ENCODE data around the gene MGST1.

Gene MGST1, protein sequence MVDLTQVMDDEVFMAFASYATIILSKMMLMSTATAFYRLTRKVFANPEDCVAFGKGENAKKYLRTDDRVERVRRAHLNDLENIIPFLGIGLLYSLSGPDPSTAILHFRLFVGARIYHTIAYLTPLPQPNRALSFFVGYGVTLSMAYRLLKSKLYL

GRCh38 chr12:16347391-16348298 lies at the start of gene MGST1:
Gene MGST1 (plus strand): TSS chr12:16347645. CDS start chr12:16354253, 6,608 bp downstream.
- peak; percentile 73 for DNase-seq

- no peak for DNase-seq
These were observed 48.0 kb upstream of the MGST1 start for GRCh38 chr12:16299403-16299802.

GRCh38 chr12:16300122-16300521 lies 47.3 kb upstream of the MGST1 start:
- no peak for DNase-seq

- no peak for DNase-seq
These were observed 46.7 kb upstream of the MGST1 start for GRCh38 chr12:16300736-16301135.

GRCh38 chr12:16303939-16304338 lies 43.5 kb upstream of the MGST1 start:
- DNase-seq: no peak

DNA sequence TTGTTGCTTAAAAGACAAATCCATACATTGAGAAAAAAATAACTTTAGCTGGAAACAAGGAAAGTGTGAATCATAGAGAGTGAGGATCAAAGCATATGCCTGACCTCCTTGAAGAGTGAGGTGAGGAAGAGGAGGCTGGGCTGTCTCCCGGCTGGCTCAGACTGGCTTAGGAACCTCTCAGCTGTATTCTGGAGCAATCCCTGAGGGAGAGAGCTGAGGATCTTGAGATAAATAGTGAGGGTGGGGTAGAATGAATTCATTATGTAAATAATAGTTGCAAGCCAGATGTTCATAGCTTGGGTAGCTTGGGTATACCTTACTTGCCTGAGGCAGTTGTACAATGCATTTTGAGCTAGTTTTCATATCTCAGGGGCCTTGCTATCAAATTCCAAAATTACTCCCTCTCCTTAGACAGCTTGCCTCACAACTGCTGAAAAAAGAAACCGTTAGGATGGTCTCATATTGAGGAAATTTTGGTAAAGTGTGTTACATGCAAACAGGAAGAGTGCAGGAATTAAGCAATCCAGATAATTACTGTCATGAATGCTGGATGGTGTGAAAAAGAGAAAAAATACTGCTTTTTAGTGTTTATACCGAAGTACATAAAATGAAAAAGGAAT lies 39.5 kb upstream of the MGST1 start:
- no peak for DNase-seq

GRCh38 chr12:16310934-16311333 lies 36.5 kb upstream of the MGST1 start:
- no peak for DNase-seq

DNA sequence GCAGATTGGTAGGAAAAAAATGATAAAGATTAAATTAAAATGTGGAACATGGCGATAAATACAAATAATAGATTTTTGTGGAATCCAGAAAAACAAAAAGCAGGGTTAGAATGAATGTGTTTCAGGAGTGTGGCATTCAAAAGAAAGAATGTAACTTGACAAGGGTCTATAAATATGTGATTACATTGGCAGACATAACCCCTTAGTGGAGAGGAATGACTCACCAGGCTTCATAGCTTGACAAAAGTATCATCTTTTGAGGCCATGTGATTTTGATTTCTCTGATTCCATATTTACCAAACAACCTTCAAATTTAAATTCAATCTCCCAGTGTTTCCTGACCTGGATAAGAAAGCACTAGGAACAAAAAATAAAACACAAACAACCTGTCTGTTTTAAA lies 24.4 kb upstream of the MGST1 start:
- no peak for DNase-seq

GRCh38 chr12:16323638-16324037 lies 23.8 kb upstream of the MGST1 start:
- DNase-seq: no peak

DNA sequence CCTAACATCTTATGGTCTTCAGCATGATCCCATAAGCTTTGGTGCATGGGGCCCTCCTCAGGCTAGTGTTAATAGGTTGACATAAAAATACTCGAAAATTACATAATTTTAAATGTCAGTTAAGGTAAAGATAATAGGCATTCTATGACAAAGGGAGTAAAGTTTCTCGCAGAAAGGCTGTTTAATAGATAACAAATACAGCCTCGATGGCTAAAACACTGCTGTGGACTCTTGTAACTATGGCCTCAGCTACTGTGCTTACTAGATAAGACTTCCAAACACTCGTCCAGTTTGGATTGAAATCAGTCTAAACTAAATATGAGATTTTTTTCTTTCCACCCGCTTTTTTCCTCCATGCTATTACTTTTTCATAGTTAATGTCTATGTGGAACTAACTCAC lies 23.2 kb upstream of the MGST1 start:
- DNase-seq: no peak

DNA sequence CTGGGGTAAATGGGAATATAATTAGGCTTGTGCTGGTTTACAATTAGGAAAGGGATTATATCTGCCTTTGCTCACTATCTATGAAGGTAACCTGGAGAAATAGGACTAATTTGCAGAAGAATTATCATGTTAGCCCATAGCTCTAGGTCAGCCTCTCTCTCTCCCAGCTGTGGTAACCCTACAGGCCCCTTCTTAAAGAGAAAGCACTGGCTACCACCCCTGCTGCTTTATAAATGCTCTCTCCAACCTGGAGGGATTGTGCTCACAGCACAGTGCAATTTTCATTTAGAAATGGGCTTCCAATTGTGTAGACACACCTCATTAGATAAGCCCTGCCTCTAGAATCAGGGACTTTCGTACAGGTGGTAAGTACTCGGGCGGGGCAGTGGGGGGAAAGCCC lies 22.7 kb upstream of the MGST1 start:
- DNase-seq: no peak

DNA sequence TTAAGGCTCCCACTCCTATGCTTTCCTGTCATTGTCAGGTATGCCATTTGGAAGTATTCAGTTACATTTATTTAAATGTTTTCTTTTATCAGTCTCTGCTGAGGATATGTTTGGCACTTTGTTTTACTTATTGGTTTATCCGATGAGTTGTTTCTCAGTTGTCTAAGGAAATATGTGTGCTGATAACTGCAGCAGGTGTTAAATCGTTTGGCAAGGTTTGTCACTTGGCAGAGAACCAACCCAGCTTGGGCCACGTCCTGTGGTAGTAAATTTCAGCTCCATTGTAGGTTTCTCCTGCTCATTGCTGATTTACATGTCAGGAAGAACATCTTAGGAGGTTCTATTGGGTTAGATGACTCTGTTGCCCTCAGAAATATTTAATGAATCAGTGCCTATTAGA lies 22.0 kb upstream of the MGST1 start:
- no peak for DNase-seq

DNA sequence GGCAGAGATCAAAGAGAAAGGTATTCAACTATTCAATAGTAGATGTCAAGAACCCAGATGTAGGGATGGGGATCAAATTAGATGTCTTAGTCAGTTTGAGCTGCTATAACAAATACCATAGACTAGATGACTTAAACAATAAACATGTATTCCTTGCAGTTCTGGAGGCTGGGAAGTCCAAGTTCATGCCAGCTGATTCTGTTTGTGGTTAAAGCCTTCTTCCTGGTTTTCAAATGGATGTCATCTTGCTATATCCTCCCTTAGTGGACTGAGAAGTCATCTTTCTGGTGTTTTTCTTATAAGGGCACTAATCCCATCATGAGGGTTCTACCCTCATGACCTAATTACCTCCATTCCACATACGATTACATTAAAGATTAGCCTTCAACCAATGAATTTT lies 19.5 kb upstream of the MGST1 start:
- no peak for DNase-seq

GRCh38 chr12:16329594-16329993 lies 17.9 kb upstream of the MGST1 start:
- DNase-seq: no peak

DNA sequence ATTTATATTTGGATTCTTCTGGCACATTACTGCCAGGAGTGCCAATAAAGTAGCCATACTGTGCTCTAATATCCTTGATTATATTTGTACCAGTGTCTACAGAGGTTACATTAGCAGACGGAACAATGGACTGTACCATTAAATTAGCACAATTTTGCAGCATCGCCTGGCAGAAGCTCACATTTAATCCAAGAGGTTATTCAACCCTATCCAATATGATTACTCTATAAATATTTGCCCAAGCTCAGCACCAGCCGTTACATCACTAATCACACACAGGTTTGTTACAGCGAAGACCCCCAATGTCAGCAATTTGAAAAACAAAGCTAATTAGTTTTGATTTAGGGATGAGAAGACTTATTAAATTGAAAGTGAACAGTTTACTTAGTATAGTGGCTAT lies 16.9 kb upstream of the MGST1 start:
- DNase-seq: no peak

DNA sequence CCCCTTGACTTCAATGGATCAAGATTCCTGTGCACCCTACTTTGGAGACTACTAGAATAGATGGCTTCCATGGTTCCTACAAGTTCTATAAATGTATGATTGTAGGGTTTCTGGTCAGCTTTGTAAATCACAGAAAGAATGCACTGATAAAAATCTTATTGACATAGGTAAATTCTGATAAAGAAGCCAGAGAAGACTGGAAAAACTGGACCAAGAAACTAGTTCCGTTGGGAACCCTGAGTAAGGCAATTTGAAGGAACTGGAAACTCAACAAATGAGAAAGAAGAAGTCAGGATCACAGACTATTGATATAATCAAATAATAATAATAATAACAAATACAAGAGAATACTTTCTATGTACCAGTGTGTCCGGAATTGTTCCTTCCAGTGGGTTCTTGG lies 15.4 kb upstream of the MGST1 start:
- no peak for DNase-seq

- no peak for DNase-seq
These were observed 11.6 kb upstream of the MGST1 start for GRCh38 chr12:16335838-16336237.

GRCh38 chr12:16344269-16344668 lies 3.2 kb upstream of the MGST1 start:
- no peak for DNase-seq

GRCh38 chr12:16345105-16345504 lies 2.3 kb upstream of the MGST1 start:
- DNase-seq: no peak

DNA sequence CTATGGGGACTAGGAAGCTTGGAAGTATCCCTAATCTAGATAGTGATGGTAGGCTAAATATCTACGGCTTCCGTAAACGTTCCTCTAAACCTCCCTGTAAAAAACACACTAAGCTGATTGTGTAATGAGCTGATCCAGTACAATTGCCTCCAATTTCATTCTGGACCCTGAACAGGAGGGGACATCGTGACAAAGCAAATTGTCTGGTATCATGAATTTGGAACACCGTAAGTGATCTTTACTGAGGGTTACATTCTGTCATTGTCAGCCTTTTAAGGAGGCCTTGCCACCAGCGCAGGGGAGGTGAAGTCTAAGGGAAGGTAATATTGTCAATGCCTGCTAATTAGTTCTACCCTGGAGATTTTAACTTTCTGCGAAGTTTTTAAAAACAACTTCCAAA lies 487 bp upstream of the MGST1 start:
- no peak for DNase-seq

DNA sequence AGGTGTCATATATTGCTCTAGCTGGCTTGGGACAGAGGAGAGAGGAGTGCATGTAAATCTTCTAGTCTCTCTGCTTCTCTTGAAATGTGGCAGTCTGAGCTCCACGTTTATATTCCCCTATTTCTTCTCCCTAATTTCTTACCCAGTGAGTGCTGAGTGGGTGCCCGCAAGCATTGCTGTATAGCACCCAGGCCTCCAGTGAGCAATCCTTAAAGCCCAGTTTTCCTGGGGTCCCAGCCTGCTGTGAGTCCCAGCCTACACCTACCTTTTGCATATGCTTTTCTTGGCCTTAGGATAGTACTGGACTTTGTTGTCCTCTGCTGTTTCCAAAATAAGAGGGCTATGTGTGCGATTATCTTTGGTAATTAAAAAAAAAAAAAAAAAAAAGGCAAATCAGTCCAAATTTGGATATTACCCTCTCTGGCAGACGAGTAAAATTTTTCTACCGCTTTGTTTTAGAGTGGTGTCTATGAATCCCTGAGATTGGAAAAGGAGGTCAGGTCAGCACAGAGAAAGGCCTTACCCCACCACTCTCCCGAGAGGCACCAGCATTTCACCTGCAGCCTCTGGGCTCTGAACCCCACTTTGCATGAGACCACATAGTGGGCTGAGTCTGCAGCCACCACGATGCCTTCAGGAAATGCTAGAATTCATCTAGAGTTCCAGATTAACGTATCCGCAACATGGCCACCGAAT lies 1.1 kb downstream of the MGST1 start:
- peak; percentile 16 for DNase-seq

- no peak for DNase-seq
These were observed 1.7 kb downstream of the MGST1 start for GRCh38 chr12:16349131-16349460.

DNA sequence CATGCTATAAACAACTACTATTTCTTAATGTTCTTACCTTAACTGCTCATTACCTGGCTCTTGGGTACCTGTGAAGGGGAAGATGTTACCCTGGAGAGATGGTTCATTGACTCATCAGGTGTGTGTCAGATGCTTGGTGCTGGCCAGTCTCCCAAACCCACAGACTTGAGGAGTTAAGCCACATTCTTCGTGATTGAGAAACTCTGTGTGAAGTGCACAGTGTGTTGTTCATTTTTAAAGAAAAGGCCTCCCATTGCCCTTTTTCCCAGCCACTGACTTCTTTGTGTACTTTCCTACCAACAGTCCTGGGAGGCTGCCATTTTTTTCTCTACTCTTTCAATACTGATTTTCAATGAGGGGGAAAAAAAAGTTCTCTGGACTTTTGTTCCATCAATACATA lies 3.2 kb downstream of the MGST1 start:
- no peak for DNase-seq

GRCh38 chr12:16352481-16352880 lies 5.0 kb downstream of the MGST1 start:
- DNase-seq: no peak

All from retina (tissue), 1 donor.